Psoas muscle (tissue), 8 donors: Measurements from ENCODE around the gene GAN. TPM values are rescaled to one million over a fixed set of nuclear protein-coding genes. Genes with fewer than 3 reads are reported as not detected.

Source experiments
- ATAC-seq, 4 donors: fragments of 200-7000 bp; cut with Tn5 transposase; one replicate each; pipeline ENCODE4 v1.9.1; 2020; ENCODE audit warnings: moderate library complexity in 3 of 4, mild to moderate bottlenecking in 2 of 4
- DNase-seq, 2 donors: peaks; one replicate each; pipeline ENCODE4 v3.0.0-alpha.2; 2020
- H3K27ac ChIP-seq: fragments of 200-600 bp; one replicate; pipeline ENCODE4 v1.8.0; 2022
- H3K27me3 ChIP-seq, 3 donors: fragments of 200-600 bp in 1 of 3; one replicate each; pipeline versions ENCODE4 v1.6.1 to v1.8.0; 2013 to 2022; ENCODE audit warnings: low read length in 2 of 3, mild to moderate bottlenecking in 2 of 3, moderate library complexity in 1 of 3; ENCODE audit not compliant: insufficient read depth in 3 of 3
- H3K36me3 ChIP-seq, 2 donors: fragments of 200-600 bp in 1 of 2; one replicate each; pipeline versions ENCODE4 v1.6.1 to v1.8.0; 2013 to 2022; ENCODE audit warnings: low read depth in 1 of 2, mild to moderate bottlenecking in 1 of 2, moderate library complexity in 1 of 2; ENCODE audit not compliant: insufficient read depth in 1 of 2
- H3K4me1 ChIP-seq: fragments of 200-600 bp; one replicate; pipeline ENCODE4 v1.8.0; 2022
- H3K4me3 ChIP-seq: fragments of 200-600 bp; one replicate; pipeline ENCODE4 v1.8.0; 2022; ENCODE audit warnings: mild to moderate bottlenecking
- H3K9me3 ChIP-seq: fragments of 200-600 bp; one replicate; pipeline ENCODE4 v1.8.0; 2022
- WGBS, 3 donors: extraction: QIAGEN DNeasy Blood & Tissue Kit; methylation state at CpG; one replicate each; pipeline versions ENCODE4 v1.1.6 to v1.1.7; 2013; 5-methylcytosine and 5-hydroxymethylcytosine counted together
- intact Hi-C, 2 donors: fragments of 100-400 bp; cut with DNase I; formaldehyde crosslinking; loops; one replicate each; pipeline versions ENCODE4 v1.11.0 to v1.14.2; 2022
- polyA plus RNA-seq, 3 donors: library from polyadenylated mRNA; stranded (reverse); fragments of 200-250 nt; gene quantifications; one replicate each; pipeline ENCODE4 v1.2.3, GENCODE V29; 2013
- total RNA-seq, 4 donors: library from RNA; stranded (reverse); fragmentation: NEBNext Ultra II Directional in 2 of 4; extraction: Animal tissue kit (Norgen Biotek cat#: 25700) in 2 of 4; gene quantifications; one replicate each; pipeline versions ENCODE4 v1.2.1 to v1.2.4, GENCODE V29; 2021 to 2023
- TF ChIP-seq, protein P1 (sequence below): fragments of 200-600 bp; IDR thresholded peaks from one replicate; pipeline ENCODE4 v1.8.0; 2022; ENCODE audit warnings: antibody characterized with exemption
- donor health status: healthy with polysubstance abuse.
- donor health status: DM: no; HTN: no; CAD: no; lungs with moderate emphysema.
- donor health status: Bipolar disorder and iron deficiency.
- donor health status: healthy.
- donor health status: DM: yes; HTN: yes; CAD: no.
- donor health status: DM: no; HTN: no; CAD: no.
- donor health status: DM: no; HTN: no; CAD: no.
- donor health status: DM: yes; HTN: yes; CAD: no.

Gene GAN
- total and polyA plus RNA-seq, 7 donors = 1.0 to 8.3 (median 5.5) TPM

DNA sequence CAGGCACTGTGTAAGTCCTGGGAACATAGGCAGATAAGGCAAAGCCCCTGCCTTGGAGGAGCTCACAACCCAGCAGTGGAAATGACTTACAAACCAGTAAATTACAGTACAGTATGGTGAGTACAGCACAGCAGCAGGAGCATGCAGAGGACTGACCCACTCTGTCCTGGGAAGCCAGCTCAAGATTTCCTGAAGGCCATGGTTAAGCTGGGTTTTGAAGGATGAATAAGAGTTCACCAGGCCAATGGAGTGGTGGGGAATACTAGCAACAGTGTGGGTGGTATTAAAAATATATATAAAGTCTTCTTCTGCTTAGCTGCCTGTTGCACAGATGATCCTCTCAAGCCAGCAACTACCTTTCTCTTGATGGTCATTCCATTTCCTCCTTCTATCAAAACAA is 3.0 kb upstream of the GAN start:
- DNase-seq (no peak), ATAC-seq (no peak)
- H3K27me3 ChIP-seq = no peaks in the 10 kb centered on the region
- H3K4me3 ChIP-seq = no peak overlapping the region
- H3K27ac ChIP-seq = no peak overlapping the region
- no peaks in the 10 kb centered on the region for H3K36me3 ChIP-seq
- peaks cover 13% of the 10 kb centered on the region for H3K4me1 ChIP-seq
- intact Hi-C loops = loop anchor here (5.0 to 10.0 kb wide), 2 partner anchors 104 to 217 kb away; partner anchors contain the start of gene GCSH (in 2 of the 2)
- TF ChIP-seq, protein P1, sequence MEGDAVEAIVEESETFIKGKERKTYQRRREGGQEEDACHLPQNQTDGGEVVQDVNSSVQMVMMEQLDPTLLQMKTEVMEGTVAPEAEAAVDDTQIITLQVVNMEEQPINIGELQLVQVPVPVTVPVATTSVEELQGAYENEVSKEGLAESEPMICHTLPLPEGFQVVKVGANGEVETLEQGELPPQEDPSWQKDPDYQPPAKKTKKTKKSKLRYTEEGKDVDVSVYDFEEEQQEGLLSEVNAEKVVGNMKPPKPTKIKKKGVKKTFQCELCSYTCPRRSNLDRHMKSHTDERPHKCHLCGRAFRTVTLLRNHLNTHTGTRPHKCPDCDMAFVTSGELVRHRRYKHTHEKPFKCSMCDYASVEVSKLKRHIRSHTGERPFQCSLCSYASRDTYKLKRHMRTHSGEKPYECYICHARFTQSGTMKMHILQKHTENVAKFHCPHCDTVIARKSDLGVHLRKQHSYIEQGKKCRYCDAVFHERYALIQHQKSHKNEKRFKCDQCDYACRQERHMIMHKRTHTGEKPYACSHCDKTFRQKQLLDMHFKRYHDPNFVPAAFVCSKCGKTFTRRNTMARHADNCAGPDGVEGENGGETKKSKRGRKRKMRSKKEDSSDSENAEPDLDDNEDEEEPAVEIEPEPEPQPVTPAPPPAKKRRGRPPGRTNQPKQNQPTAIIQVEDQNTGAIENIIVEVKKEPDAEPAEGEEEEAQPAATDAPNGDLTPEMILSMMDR = no peak
- H3K9me3 ChIP-seq = no peaks in the 10 kb centered on the region

- Histone ChIP-seq H3K36me3 (no peaks in the 10 kb centered on the region), H3K27ac (peak overlapping the region; percentile 95), H3K4me1 (peaks cover 13% of the 10 kb centered on the region), H3K4me3 (peak overlapping the region; percentile 98), H3K27me3 (no peaks in the 10 kb centered on the region), H3K9me3 (no peaks in the 10 kb centered on the region)
- TF ChIP-seq, protein P1 = no peak
- intact Hi-C loops = loop anchor here (5.0 to 10.0 kb wide), 2 partner anchors 107 to 219 kb away; partner anchors contain the start of gene GCSH (in 2 of the 2)
- WGBS, 3 donors = 2 to 5% (median 4%) methylated on average over 16 of the region's 16 CpGs
- ATAC-seq = no peak
- no peak for DNase-seq
Observed at GRCh38 chr16:81313701-81314602, 810 bp upstream of the GAN start.

DNA sequence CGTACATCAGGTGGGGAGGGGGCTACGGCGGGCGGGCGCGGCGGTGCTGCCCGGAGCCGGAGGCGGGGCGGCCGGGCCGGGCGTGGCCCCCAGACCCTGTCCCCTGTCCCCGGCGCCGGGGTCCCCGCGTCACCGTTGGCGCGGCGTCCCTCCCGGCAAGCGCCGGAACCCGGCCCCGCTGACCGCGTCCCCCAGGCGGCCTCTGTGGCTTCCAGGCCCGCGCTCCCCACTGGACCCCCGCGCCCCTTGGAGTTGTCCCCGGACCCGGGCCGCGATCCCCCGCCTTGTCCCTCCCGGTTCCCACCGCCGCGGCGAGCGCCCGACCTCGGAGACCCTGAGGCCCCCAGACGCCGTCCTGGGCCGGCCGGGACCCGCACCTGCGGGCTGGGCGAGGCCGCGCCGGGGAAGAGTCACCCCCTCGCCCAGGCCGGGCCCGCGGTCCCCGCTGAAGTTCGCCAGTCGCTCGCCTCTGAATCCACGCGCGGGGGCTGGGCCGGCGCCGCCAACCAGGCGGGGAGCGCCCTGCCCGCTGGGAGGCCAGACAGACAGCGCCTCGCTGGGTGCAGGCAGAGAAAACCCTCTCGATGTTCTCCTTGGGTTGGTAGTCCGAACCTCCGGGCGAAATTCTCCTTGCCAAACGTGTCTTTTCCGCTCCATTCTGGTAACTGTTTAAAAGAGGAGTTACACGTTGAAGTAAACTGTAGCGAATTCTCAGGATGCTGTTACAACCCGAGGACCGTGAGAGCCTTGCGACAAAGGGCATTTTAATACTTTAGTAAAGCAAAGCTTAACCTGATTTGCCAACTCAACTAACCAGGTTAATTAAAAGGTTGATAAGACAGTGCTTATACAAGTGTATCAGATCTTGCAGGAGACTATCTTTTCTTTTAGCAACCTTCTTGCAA is 761 bp downstream of the GAN start:
- Histone ChIP-seq H3K27ac (peak overlapping the region; percentile 95), H3K27me3 (no peaks in the 10 kb centered on the region), H3K36me3 (no peaks in the 10 kb centered on the region), H3K9me3 (no peaks in the 10 kb centered on the region), H3K4me1 (peaks cover 28% of the 10 kb centered on the region), H3K4me3 (peak overlapping the region; percentile 98)
- TF ChIP-seq, protein P1 = no peak
- peak; percentile 49 to 66 (median 56) for ATAC-seq
- intact Hi-C loops = loop anchor here (5.0 to 10.0 kb wide), 2 partner anchors 108 to 221 kb away; partner anchors contain the start of gene GCSH (in 2 of the 2)
- peak; percentile 64 to 72 for DNase-seq
- WGBS, 3 donors = 0 to 1% (median 1%) methylated on average over 32 to 88 of the region's 88 CpGs

DNA sequence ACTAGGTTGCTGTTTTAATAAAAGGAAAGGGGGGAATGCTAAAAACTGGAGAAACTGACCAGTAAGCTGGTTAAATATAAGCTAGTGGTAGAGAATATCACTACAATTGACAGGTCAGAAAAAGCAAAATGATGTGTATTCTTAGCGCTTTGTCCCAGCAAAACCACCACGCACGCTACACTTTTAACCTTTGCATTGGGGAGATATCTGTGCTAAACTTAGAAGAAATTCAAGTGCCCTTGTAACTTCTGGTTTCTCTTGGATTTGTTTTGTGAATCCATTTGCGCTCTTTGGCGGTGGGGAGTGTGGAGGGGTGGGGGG is 1.4 kb downstream of the GAN start:
- Histone ChIP-seq H3K36me3 (no peaks in the 10 kb centered on the region), H3K27me3 (no peaks in the 10 kb centered on the region), H3K4me3 (peak overlapping the region; percentile 98), H3K4me1 (peaks cover 33% of the 10 kb centered on the region), H3K27ac (peak overlapping the region; percentile 95), H3K9me3 (no peaks in the 10 kb centered on the region)
- TF ChIP-seq, protein P1 = no peak
- intact Hi-C loops = loop anchor here (5.0 to 10.0 kb wide), 2 partner anchors 109 to 221 kb away; partner anchors contain the start of gene GCSH (in 2 of the 2)
- ATAC-seq (no peak), DNase-seq (no peak)
- WGBS, 3 donors = 87 to 91% (median 87%) methylated on average over 5 of the region's 5 CpGs
